ENCODE measurements around the gene PSMC3IP. TPM values are rescaled to one million over a fixed set of nuclear protein-coding genes. Genes with fewer than 3 reads are reported as not detected.
A peak's percentile ranks its signal among the peaks of the same experiment; 100 is the strongest.

Gene PSMC3IP
- total RNA-seq, 2 donors from 2014 or later: 31.7 to 40.7 TPM

GRCh38 chr17:42578282-42578869 lies 847 bp upstream of the PSMC3IP start:
- DNase-seq (peak; percentile 74 to 75), ATAC-seq (replicated peaks in 1 of 2) (peak; percentile 35 to 38)
- H3K27ac Mint-ChIP-seq: peak overlapping the region; percentile 97
- peak overlapping the region; percentile 92 to 96 for H3K4me3 Mint-ChIP-seq
- H3K4me1 Mint-ChIP-seq (ENCODE audit: low read depth): peaks cover 48% of the 10 kb centered on the region
- peaks cover 12 to 23% of the 10 kb centered on the region in 2 donors for H3K36me3 Mint-ChIP-seq (ENCODE audit: insufficient read depth in 2 of 2)
- no peaks in the 10 kb centered on the region for H3K27me3 Mint-ChIP-seq (ENCODE audit: low read depth)
- no peaks in the 10 kb centered on the region for H3K9me3 Mint-ChIP-seq

- peak overlapping the region; percentile 86 for H3K27ac Mint-ChIP-seq
- peak overlapping the region; percentile 92 to 96 for H3K4me3 Mint-ChIP-seq
- H3K4me1 Mint-ChIP-seq (ENCODE audit: low read depth): peaks cover 56% of the 10 kb centered on the region
- ATAC-seq (replicated peaks in 1 of 2) (peak; percentile 3 to 5), DNase-seq (no peak)
- H3K27me3 Mint-ChIP-seq (ENCODE audit: low read depth): no peaks in the 10 kb centered on the region
- peaks cover 15 to 25% of the 10 kb centered on the region in 2 donors for H3K36me3 Mint-ChIP-seq (ENCODE audit: insufficient read depth in 2 of 2)
- no peaks in the 10 kb centered on the region for H3K9me3 Mint-ChIP-seq
Observed at GRCh38 chr17:42577140-42577531, 393 bp downstream of the PSMC3IP start.

- Mint-ChIP-seq H3K4me1 (ENCODE audit: low read depth) (peaks cover 58% of the 10 kb centered on the region), H3K27me3 (ENCODE audit: low read depth) (no peaks in the 10 kb centered on the region), H3K9me3 (no peaks in the 10 kb centered on the region), H3K27ac (no peak overlapping the region), H3K36me3 (ENCODE audit: insufficient read depth in 2 of 2) (peaks cover 15 to 34% of the 10 kb centered on the region in 2 donors), H3K4me3 (no peak overlapping the region)
- no peak for DNase-seq
- no peak for ATAC-seq (replicated peaks in 1 of 2)
Observed at GRCh38 chr17:42574463-42574862, 3.1 kb downstream of the PSMC3IP start.

- DNase-seq (no peak), ATAC-seq (replicated peaks in 1 of 2) (no peak)
- H3K27ac Mint-ChIP-seq: peak overlapping the region; percentile 99
- no peak overlapping the region for H3K4me3 Mint-ChIP-seq
- H3K4me1 Mint-ChIP-seq (ENCODE audit: low read depth): peaks cover 57% of the 10 kb centered on the region
- H3K27me3 Mint-ChIP-seq (ENCODE audit: low read depth): no peaks in the 10 kb centered on the region
- peaks cover 17 to 37% of the 10 kb centered on the region in 2 donors for H3K36me3 Mint-ChIP-seq (ENCODE audit: insufficient read depth in 2 of 2)
- H3K9me3 Mint-ChIP-seq: no peaks in the 10 kb centered on the region
Observed at GRCh38 chr17:42573095-42573494, 4.4 kb downstream of the PSMC3IP start.

GRCh38 chr17:42571435-42572225 lies 5.9 kb downstream of the PSMC3IP start:
- Mint-ChIP-seq H3K27ac (peak overlapping the region; percentile 80), H3K9me3 (no peaks in the 10 kb centered on the region), H3K4me1 (ENCODE audit: low read depth) (peaks cover 57% of the 10 kb centered on the region), H3K4me3 (no peak overlapping the region), H3K27me3 (ENCODE audit: low read depth) (no peaks in the 10 kb centered on the region), H3K36me3 (ENCODE audit: insufficient read depth in 2 of 2) (peaks cover 15 to 35% of the 10 kb centered on the region in 2 donors)
- ATAC-seq (replicated peaks in 1 of 2) (no peak), DNase-seq (no peak)

- Mint-ChIP-seq H3K4me1 (ENCODE audit: low read depth) (peaks cover 50% of the 10 kb centered on the region), H3K27ac (peak overlapping the region; percentile 50), H3K4me3 (peak overlapping the region; percentile 55 to 97), H3K27me3 (ENCODE audit: low read depth) (no peaks in the 10 kb centered on the region), H3K36me3 (ENCODE audit: insufficient read depth in 2 of 2) (peaks cover 8 to 24% of the 10 kb centered on the region in 2 donors), H3K9me3 (no peaks in the 10 kb centered on the region)
- DNase-seq (no peak), ATAC-seq (replicated peaks in 1 of 2) (no peak)
Observed at GRCh38 chr17:42568341-42569111, 9.0 kb downstream of the PSMC3IP start.

- Mint-ChIP-seq H3K9me3 (no peaks in the 10 kb centered on the region), H3K27ac (peak within 1 kb of the TSS; percentile 90), H3K4me1 (ENCODE audit: low read depth) (peaks cover 52% of the 10 kb centered on the region), H3K4me3 (peak within 1 kb of the TSS; percentile 85 to 97), H3K27me3 (ENCODE audit: low read depth) (no peaks in the 10 kb centered on the region), H3K36me3 (ENCODE audit: insufficient read depth in 2 of 2) (peaks cover 5 to 18% of the 10 kb centered on the region in 2 donors)
- ATAC-seq (replicated peaks in 1 of 2) (peak; percentile 83 to 84), DNase-seq (peak; percentile 95 to 97)
Observed at GRCh38 chr17:42566883-42567573, 10.5 kb downstream of the PSMC3IP start, which contains the start of gene MLX. MLX (plus strand) TSS chr17:42567100; CDS start chr17:42567125, 25 bp downstream.

GRCh38 chr17:42566215-42566882 lies 11.2 kb downstream of the PSMC3IP start:
- Mint-ChIP-seq H3K27ac (peak overlapping the region; percentile 90), H3K9me3 (no peaks in the 10 kb centered on the region), H3K36me3 (ENCODE audit: insufficient read depth in 2 of 2) (peaks cover 5 to 15% of the 10 kb centered on the region in 2 donors), H3K4me1 (ENCODE audit: low read depth) (peaks cover 52% of the 10 kb centered on the region), H3K4me3 (peak overlapping the region; percentile 85 to 97), H3K27me3 (ENCODE audit: low read depth) (no peaks in the 10 kb centered on the region)
- no peak for DNase-seq
- no peak for ATAC-seq (replicated peaks in 1 of 2)

GRCh38 chr17:42565523-42566214 lies 11.9 kb downstream of the PSMC3IP start:
- Mint-ChIP-seq H3K9me3 (no peaks in the 10 kb centered on the region), H3K36me3 (ENCODE audit: insufficient read depth in 2 of 2) (peaks cover 5 to 14% of the 10 kb centered on the region in 2 donors), H3K4me1 (ENCODE audit: low read depth) (peaks cover 55% of the 10 kb centered on the region), H3K4me3 (peak overlapping the region; percentile 85 to 97), H3K27me3 (ENCODE audit: low read depth) (no peaks in the 10 kb centered on the region), H3K27ac (no peak overlapping the region)
- DNase-seq (no peak), ATAC-seq (replicated peaks in 1 of 2) (no peak)

GRCh38 chr17:42564815-42565522 lies 12.6 kb downstream of the PSMC3IP start:
- Mint-ChIP-seq H3K9me3 (no peaks in the 10 kb centered on the region), H3K4me1 (ENCODE audit: low read depth) (peaks cover 59% of the 10 kb centered on the region), H3K36me3 (ENCODE audit: insufficient read depth in 2 of 2) (peaks cover 5 to 10% of the 10 kb centered on the region in 2 donors), H3K27ac (peak overlapping the region; percentile 50), H3K4me3 (peak overlapping the region in 1 of 2 donors; percentile 50), H3K27me3 (ENCODE audit: low read depth) (no peaks in the 10 kb centered on the region)
- DNase-seq: no peak
- ATAC-seq (replicated peaks in 1 of 2): no peak

GRCh38 chr17:42563950-42564349 lies 13.6 kb downstream of the PSMC3IP start:
- Mint-ChIP-seq H3K9me3 (no peaks in the 10 kb centered on the region), H3K4me3 (peak overlapping the region; percentile 92), H3K36me3 (ENCODE audit: insufficient read depth in 2 of 2) (peaks cover 5 to 8% of the 10 kb centered on the region in 2 donors), H3K27me3 (ENCODE audit: low read depth) (no peaks in the 10 kb centered on the region), H3K4me1 (ENCODE audit: low read depth) (peaks cover 55% of the 10 kb centered on the region), H3K27ac (no peak overlapping the region)
- no peak for ATAC-seq (replicated peaks in 1 of 2)
- no peak for DNase-seq
